Thyroid gland (tissue), 4 donors: ENCODE results near the gene ITFG1.

Experiments
- POLR2A ChIP-seq, 2 donors: fragments of 450-650 bp; IDR thresholded peaks; one replicate each; pipeline ENCODE4 v1.6.1; 2017; ENCODE audit warnings: antibody characterized with exemption in 2 of 2, mild to moderate bottlenecking in 2 of 2, moderate library complexity in 1 of 2
- TF ChIP-seq, protein P1 (sequence below), 6 experiments: fragments of 200-600 bp in 3 of 6; fragments of 450-650 bp in 3 of 6; sonication (generic) in 3 of 6; IDR thresholded peaks; one replicate each; pipeline ENCODE4 v1.5.1; 2016 to 2019; ENCODE audit warnings: antibody characterized with exemption in 6 of 6, mild to moderate bottlenecking in 2 of 6, inconsistent platforms in 1 of 6, moderate library complexity in 1 of 6

DNA sequence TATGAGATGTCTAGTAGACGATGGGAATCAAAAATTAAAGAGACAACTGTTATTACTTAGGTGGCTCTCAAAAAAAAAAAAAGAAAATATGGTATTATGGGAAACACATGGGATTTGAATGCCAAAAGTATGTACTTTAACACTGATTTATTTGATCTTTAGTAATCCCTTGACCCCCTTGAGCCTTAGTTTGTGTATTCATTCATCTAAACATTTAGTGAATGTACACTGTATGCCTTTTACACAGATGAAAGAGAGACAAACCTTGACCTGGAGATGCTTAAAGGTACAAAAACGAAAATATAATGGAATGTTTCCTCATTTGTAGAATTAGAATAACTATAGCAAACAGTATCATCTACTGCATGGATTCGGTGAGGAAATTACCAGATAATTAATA lies 278.5 kb downstream of the ITFG1 start:
- TF ChIP-seq, protein P1, sequence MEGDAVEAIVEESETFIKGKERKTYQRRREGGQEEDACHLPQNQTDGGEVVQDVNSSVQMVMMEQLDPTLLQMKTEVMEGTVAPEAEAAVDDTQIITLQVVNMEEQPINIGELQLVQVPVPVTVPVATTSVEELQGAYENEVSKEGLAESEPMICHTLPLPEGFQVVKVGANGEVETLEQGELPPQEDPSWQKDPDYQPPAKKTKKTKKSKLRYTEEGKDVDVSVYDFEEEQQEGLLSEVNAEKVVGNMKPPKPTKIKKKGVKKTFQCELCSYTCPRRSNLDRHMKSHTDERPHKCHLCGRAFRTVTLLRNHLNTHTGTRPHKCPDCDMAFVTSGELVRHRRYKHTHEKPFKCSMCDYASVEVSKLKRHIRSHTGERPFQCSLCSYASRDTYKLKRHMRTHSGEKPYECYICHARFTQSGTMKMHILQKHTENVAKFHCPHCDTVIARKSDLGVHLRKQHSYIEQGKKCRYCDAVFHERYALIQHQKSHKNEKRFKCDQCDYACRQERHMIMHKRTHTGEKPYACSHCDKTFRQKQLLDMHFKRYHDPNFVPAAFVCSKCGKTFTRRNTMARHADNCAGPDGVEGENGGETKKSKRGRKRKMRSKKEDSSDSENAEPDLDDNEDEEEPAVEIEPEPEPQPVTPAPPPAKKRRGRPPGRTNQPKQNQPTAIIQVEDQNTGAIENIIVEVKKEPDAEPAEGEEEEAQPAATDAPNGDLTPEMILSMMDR (IDR thresholded peaks at IDR 0.05) = no peak
- no peak for TF ChIP-seq POLR2A (IDR thresholded peaks at IDR 0.05)
